ENCODE results near the gene AGBL2.

AGBL2 gene

GRCh38 chr11:47617417-47617809 lies 97.8 kb downstream of the AGBL2 start:
- no peak overlapping the region for H3K23ac ChIP-seq (ENCODE audit: low read length)
- no peaks in the 10 kb centered on the region for H3K4me1 ChIP-seq (ENCODE audit: control insufficient read depth in 1 of 2, insufficient read depth in 2 of 2, low read length in 2 of 2)
- H3K27me3 ChIP-seq (ENCODE audit: insufficient read depth, low read length) = no peaks in the 10 kb centered on the region
- no peak overlapping the region for H3K27ac ChIP-seq (ENCODE audit: low read depth, low read length)
- H3K4me3 ChIP-seq (ENCODE audit: low read depth, low read length) = no peak overlapping the region
- no peak overlapping the region for H2BK12ac ChIP-seq (ENCODE audit: low read length)
- no peak overlapping the region for H2BK120ac ChIP-seq (ENCODE audit: insufficient read depth, low read length, poor library complexity)
- no peak overlapping the region for H3K4me2 ChIP-seq (ENCODE audit: low read length)
- DNase-seq = no peak
- no peak overlapping the region for H2AK5ac ChIP-seq (ENCODE audit: low read length)
- no peak overlapping the region for H4K12ac ChIP-seq (ENCODE audit: low read depth, low read length)
- H3K4ac ChIP-seq (ENCODE audit: low read depth, low read length) = no peak overlapping the region
- H2AFZ ChIP-seq (ENCODE audit: insufficient read depth, low read length, poor library complexity) = no peak overlapping the region
- H3K79me1 ChIP-seq (ENCODE audit: low read length) = no peaks in the 10 kb centered on the region
- H3K9ac ChIP-seq (ENCODE audit: low read length) = no peak overlapping the region
- H2BK5ac ChIP-seq (ENCODE audit: low read depth, low read length, poor library complexity) = no peak overlapping the region
- H3K36me3 ChIP-seq (ENCODE audit: control insufficient read depth in 1 of 2, insufficient read depth in 2 of 2, low read length in 2 of 2) = peaks cover 20 to 24% of the 10 kb centered on the region in 2 experiments
- H3K79me2 ChIP-seq (ENCODE audit: control insufficient read depth, insufficient read depth, low read length, poor library complexity) = no peaks in the 10 kb centered on the region
- no CpG with 5 or more reads among the region's 3 CpGs for WGBS (ENCODE audit: extremely low coverage, insufficient coverage, insufficient read length)
- H3K18ac ChIP-seq (ENCODE audit: low read length) = no peak overlapping the region
- no peak overlapping the region for H3K14ac ChIP-seq (ENCODE audit: low read length)
- H4K8ac ChIP-seq (ENCODE audit: low read depth, low read length) = no peak overlapping the region
- H3K9me3 ChIP-seq (ENCODE audit: insufficient read depth, low read depth, low read length) = no peaks in the 10 kb centered on the region
- no peak overlapping the region for H4K91ac ChIP-seq (ENCODE audit: low read depth, low read length)

GRCh38 chr11:47616726-47617416 lies 98.3 kb downstream of the AGBL2 start:
- no peak overlapping the region for H4K8ac ChIP-seq (ENCODE audit: low read depth, low read length)
- peak in 1 of 2 donors; percentile 49 for DNase-seq

GRCh38 chr11:47615249-47615648 lies 99.9 kb downstream of the AGBL2 start:
- H2BK120ac ChIP-seq (ENCODE audit: insufficient read depth, low read length, poor library complexity) = no peak overlapping the region

More at GRCh38 chr11:47616726-47617416, 98.3 kb downstream of the AGBL2 start:
- no peaks in the 10 kb centered on the region for H3K79me1 ChIP-seq (ENCODE audit: low read length)
- H3K27me3 ChIP-seq (ENCODE audit: insufficient read depth, low read length) = no peaks in the 10 kb centered on the region
- H4K91ac ChIP-seq (ENCODE audit: low read depth, low read length) = no peak overlapping the region
- no CpG with 5 or more reads among the region's 10 CpGs for WGBS (ENCODE audit: extremely low coverage, insufficient coverage, insufficient read length)
- H3K23ac ChIP-seq (ENCODE audit: low read length) = no peak overlapping the region
- H3K79me2 ChIP-seq (ENCODE audit: control insufficient read depth, insufficient read depth, low read length, poor library complexity) = no peaks in the 10 kb centered on the region
- H3K36me3 ChIP-seq (ENCODE audit: control insufficient read depth in 1 of 2, insufficient read depth in 2 of 2, low read length in 2 of 2) = peaks cover 20 to 23% of the 10 kb centered on the region in 2 experiments
- H2AK5ac ChIP-seq (ENCODE audit: low read length) = no peak overlapping the region
- no peak overlapping the region for H3K9ac ChIP-seq (ENCODE audit: low read length)
- H3K9me3 ChIP-seq (ENCODE audit: insufficient read depth, low read depth, low read length) = no peaks in the 10 kb centered on the region
- H3K14ac ChIP-seq (ENCODE audit: low read length) = no peak overlapping the region
- H2BK12ac ChIP-seq (ENCODE audit: low read length) = no peak overlapping the region
- no peak overlapping the region for H4K12ac ChIP-seq (ENCODE audit: low read depth, low read length)
- no peak overlapping the region for H2BK5ac ChIP-seq (ENCODE audit: low read depth, low read length, poor library complexity)
- no peak overlapping the region for H2BK120ac ChIP-seq (ENCODE audit: insufficient read depth, low read length, poor library complexity)
- no peak overlapping the region for H3K4me3 ChIP-seq (ENCODE audit: low read depth, low read length)
- no peak overlapping the region for H3K4ac ChIP-seq (ENCODE audit: low read depth, low read length)
- no peaks in the 10 kb centered on the region for H3K4me1 ChIP-seq (ENCODE audit: control insufficient read depth in 1 of 2, insufficient read depth in 2 of 2, low read length in 2 of 2)
- no peak overlapping the region for H3K4me2 ChIP-seq (ENCODE audit: low read length)
- H3K18ac ChIP-seq (ENCODE audit: low read length) = no peak overlapping the region
- H3K27ac ChIP-seq (ENCODE audit: low read depth, low read length) = no peak overlapping the region
- no peak overlapping the region for H2AFZ ChIP-seq (ENCODE audit: insufficient read depth, low read length, poor library complexity)

GRCh38 chr11:47611348-47611794 lies 103.8 kb downstream of the AGBL2 start:
- no peak overlapping the region for H4K8ac ChIP-seq (ENCODE audit: low read depth, low read length)
- no peak overlapping the region for H3K14ac ChIP-seq (ENCODE audit: low read length)
- no peaks in the 10 kb centered on the region for H3K27me3 ChIP-seq (ENCODE audit: insufficient read depth, low read length)
- no peak overlapping the region for H2BK12ac ChIP-seq (ENCODE audit: low read length)
- no peaks in the 10 kb centered on the region for H3K9me3 ChIP-seq (ENCODE audit: insufficient read depth, low read depth, low read length)
- H3K4me3 ChIP-seq (ENCODE audit: low read depth, low read length) = no peak overlapping the region
- no peak overlapping the region for H3K9ac ChIP-seq (ENCODE audit: low read length)
- DNase-seq = no peak
- no peak overlapping the region for H2AFZ ChIP-seq (ENCODE audit: insufficient read depth, low read length, poor library complexity)
- no CpG with 5 or more reads among the region's 6 CpGs for WGBS (ENCODE audit: extremely low coverage, insufficient coverage, insufficient read length)
- H3K18ac ChIP-seq (ENCODE audit: low read length) = no peak overlapping the region
- peaks cover 2 to 3% of the 10 kb centered on the region in 2 experiments for H3K36me3 ChIP-seq (ENCODE audit: control insufficient read depth in 1 of 2, insufficient read depth in 2 of 2, low read length in 2 of 2)
- H2AK5ac ChIP-seq (ENCODE audit: low read length) = no peak overlapping the region
- no peak overlapping the region for H2BK5ac ChIP-seq (ENCODE audit: low read depth, low read length, poor library complexity)
- no peak overlapping the region for H3K27ac ChIP-seq (ENCODE audit: low read depth, low read length)
- H3K4ac ChIP-seq (ENCODE audit: low read depth, low read length) = no peak overlapping the region
- no peak overlapping the region for H3K4me2 ChIP-seq (ENCODE audit: low read length)
- peaks cover 3 to 11% of the 10 kb centered on the region in 2 experiments for H3K4me1 ChIP-seq (ENCODE audit: control insufficient read depth in 1 of 2, insufficient read depth in 2 of 2, low read length in 2 of 2)
- no peak overlapping the region for H4K91ac ChIP-seq (ENCODE audit: low read depth, low read length)
- no peak overlapping the region for H4K12ac ChIP-seq (ENCODE audit: low read depth, low read length)
- H3K23ac ChIP-seq (ENCODE audit: low read length) = no peak overlapping the region
- H2BK120ac ChIP-seq (ENCODE audit: insufficient read depth, low read length, poor library complexity) = no peak overlapping the region
- H3K79me1 ChIP-seq (ENCODE audit: low read length) = no peaks in the 10 kb centered on the region
- H3K79me2 ChIP-seq (ENCODE audit: control insufficient read depth, insufficient read depth, low read length, poor library complexity) = no peaks in the 10 kb centered on the region

More at GRCh38 chr11:47615249-47615648, 99.9 kb downstream of the AGBL2 start:
- Histone ChIP-seq H4K8ac (ENCODE audit: low read depth, low read length) (no peak overlapping the region), H3K14ac (ENCODE audit: low read length) (no peak overlapping the region), H2AK5ac (ENCODE audit: low read length) (no peak overlapping the region), H2AFZ (ENCODE audit: insufficient read depth, low read length, poor library complexity) (no peak overlapping the region), H3K4me3 (ENCODE audit: low read depth, low read length) (no peak overlapping the region), H3K18ac (ENCODE audit: low read length) (no peak overlapping the region), H3K9ac (ENCODE audit: low read length) (no peak overlapping the region), H4K91ac (ENCODE audit: low read depth, low read length) (no peak overlapping the region), H4K12ac (ENCODE audit: low read depth, low read length) (no peak overlapping the region), H3K27ac (ENCODE audit: low read depth, low read length) (no peak overlapping the region), H2BK12ac (ENCODE audit: low read length) (no peak overlapping the region), H3K4ac (ENCODE audit: low read depth, low read length) (no peak overlapping the region), H3K79me1 (ENCODE audit: low read length) (no peaks in the 10 kb centered on the region), H3K9me3 (ENCODE audit: insufficient read depth, low read depth, low read length) (no peaks in the 10 kb centered on the region), H2BK5ac (ENCODE audit: low read depth, low read length, poor library complexity) (no peak overlapping the region), H3K79me2 (ENCODE audit: control insufficient read depth, insufficient read depth, low read length, poor library complexity) (no peaks in the 10 kb centered on the region), H3K4me2 (ENCODE audit: low read length) (no peak overlapping the region), H3K4me1 (ENCODE audit: control insufficient read depth in 1 of 2, insufficient read depth in 2 of 2, low read length in 2 of 2) (no peaks in the 10 kb centered on the region), H3K23ac (ENCODE audit: low read length) (no peak overlapping the region), H3K36me3 (ENCODE audit: control insufficient read depth in 1 of 2, insufficient read depth in 2 of 2, low read length in 2 of 2) (peaks cover 12 to 13% of the 10 kb centered on the region in 2 experiments), H3K27me3 (ENCODE audit: insufficient read depth, low read length) (no peaks in the 10 kb centered on the region)
- no peak for DNase-seq
